AG09319 (cell line): ENCODE measurements around the gene CTRL.

Experiments
- DNase-seq: peaks from one replicate; pipeline ENCODE4 v3.0.0-alpha.2; 2010; ENCODE audit warnings: low read depth; ENCODE audit errors: extremely low read depth
- CTCF ChIP-seq: IDR thresholded peaks from 2 replicates; pipeline ENCODE4 v1.5.1; 2011; ENCODE audit warnings: low read depth, mild to moderate bottlenecking, inconsistent platforms, low read length, moderate library complexity

CTRL gene

GRCh38 chr16:67927131-67927941 is 4.3 kb downstream of the CTRL start:
- no peak for DNase-seq
- no peak for TF ChIP-seq CTCF

GRCh38 chr16:67926181-67926750 is 5.4 kb downstream of the CTRL start:
- no peak for TF ChIP-seq CTCF
- DNase-seq: no peak

- TF ChIP-seq CTCF: no peak
- DNase-seq: no peak
Observed at GRCh38 chr16:67924140-67924906, 7.3 kb downstream of the CTRL start.

GRCh38 chr16:67923414-67924116 is 8.1 kb downstream of the CTRL start:
- DNase-seq: no peak
- no peak for TF ChIP-seq CTCF

GRCh38 chr16:67922740-67923139 is 8.9 kb downstream of the CTRL start:
- no peak for DNase-seq
- TF ChIP-seq CTCF: no peak

- no peak for TF ChIP-seq CTCF
- DNase-seq: no peak
Observed at GRCh38 chr16:67922221-67922620, 9.4 kb downstream of the CTRL start.
